K562 (cell line): ENCODE measurements around the gene CCDC137. TPM values are rescaled to one million over a fixed set of nuclear protein-coding genes. Genes with fewer than 3 reads are reported as not detected.

Experiments used
- ATAC-seq: fragments of 200-7000 bp; cut with Tn5 transposase; 3 replicates; pipeline ENCODE4 v1.9.1; 2020; ENCODE audit warnings: moderate library complexity
- BruUV-seq: library from RNA; stranded (reverse); fragments of 400-500 nt; replicated peaks from 2 replicates; lab custom pipeline; 2021; lab: Mats Ljungman, UMichigan
- CTCF ChIA-PET: fragments of 300-600 bp; formaldehyde crosslinking; extraction: SDS; loops from one replicate; lab custom pipeline; 2021; ENCODE audit warnings: low intra/inter-chr PET ratio; lab: Yijun Ruan, JAX
- POLR2A ChIA-PET: fragments of 300-600, 350-650 bp; sonication (Branson Sonifier 250); formaldehyde crosslinking; extraction: SDS; loops from one replicate; lab custom pipeline; 2021; ENCODE audit warnings: antibody characterized with exemption, inconsistent platforms; lab: Yijun Ruan, JAX
- DNase-seq, 4 experiments: peaks; one replicate each; pipeline versions ENCODE4 v3.0.0 to v3.0.0-alpha.2; 2011 to 2018; ENCODE audit warnings: low spot score in 3 of 4, mixed read lengths in 3 of 4; ENCODE audit errors: extremely low read depth in 1 of 4
- FAIRE-seq: peaks from 2 replicates; lab custom pipeline; 2011; peaks lifted over from hg19 to GRCh38; lab: Jason Lieb, UNC
- H2AFZ ChIP-seq: 2 replicates; pipeline ENCODE4 v1.6.0; 2011; ENCODE audit warnings: low read depth, low read length, control low read depth, inconsistent platforms
- H3K27ac ChIP-seq: fragments of 200-600 bp; 3 replicates; pipeline ENCODE4 v1.8.0; 2011; ENCODE audit warnings: low read depth, mild to moderate bottlenecking, control low read depth, inconsistent platforms, low read length, moderate library complexity, mixed read lengths; ENCODE audit errors: extremely low read depth
- H3K27me3 ChIP-seq, 2 experiments: fragments of 300-600 bp in 1 of 2; 2 replicates in 1 of 2; 3 replicates in 1 of 2; pipeline versions ENCODE4 v1.6.0 to v1.8.0; 2011; ENCODE audit warnings: inconsistent platforms in 2 of 2, low read length in 2 of 2, mild to moderate bottlenecking in 1 of 2, mixed read lengths in 1 of 2, moderate library complexity in 1 of 2; ENCODE audit not compliant: control insufficient read depth in 2 of 2, insufficient read depth in 2 of 2
- H3K36me3 ChIP-seq: fragments of 300-600 bp; 3 replicates; pipeline ENCODE4 v1.8.0; 2011; ENCODE audit warnings: mild to moderate bottlenecking, low read length, inconsistent platforms; ENCODE audit not compliant: control insufficient read depth, insufficient read depth
- H3K4me1 ChIP-seq, 2 experiments: fragments of 200-600 bp in 1 of 2; replicated peaks in 1 of 2; 2 replicates in 1 of 2; 3 replicates in 1 of 2; pipeline versions ENCODE4 v1.5.1 to v1.8.0; 2011; ENCODE audit warnings: inconsistent platforms in 2 of 2, low read length in 2 of 2, mild to moderate bottlenecking in 1 of 2, mixed read lengths in 1 of 2, moderate library complexity in 1 of 2; ENCODE audit not compliant: control insufficient read depth in 2 of 2, insufficient read depth in 2 of 2
- H3K4me2 ChIP-seq: 2 replicates; pipeline ENCODE4 v1.6.1; 2011; ENCODE audit warnings: low read length, control low read depth, inconsistent platforms, mixed read lengths; ENCODE audit not compliant: insufficient read depth
- H3K4me3 ChIP-seq: fragments of 200-600 bp; sonication (generic), shearing (Covaris generic); 2 replicates; pipeline ENCODE4 v1.5.1; 2016; ENCODE audit warnings: control low read depth, inconsistent platforms
- H3K79me2 ChIP-seq: fragments of 200-600 bp; 3 replicates; pipeline ENCODE4 v1.8.0; 2011; ENCODE audit warnings: low read length, inconsistent platforms; ENCODE audit not compliant: control insufficient read depth, insufficient read depth
- H3K9ac ChIP-seq, 2 experiments: 2 replicates each; pipeline versions ENCODE4 v1.6.0 to v1.6.1; 2011; ENCODE audit warnings: low read depth in 2 of 2, low read length in 2 of 2, control low read depth in 1 of 2, inconsistent platforms in 1 of 2, mild to moderate bottlenecking in 1 of 2, mixed read lengths in 1 of 2; ENCODE audit not compliant: insufficient read depth in 1 of 2
- H3K9me1 ChIP-seq: one replicate; pipeline ENCODE4 v1.6.0; 2011; ENCODE audit warnings: inconsistent platforms, mild to moderate bottlenecking, low read length, moderate library complexity; ENCODE audit not compliant: control insufficient read depth, insufficient read depth
- H3K9me3 ChIP-seq: replicated peaks from 2 replicates; pipeline ENCODE4 v1.5.1; 2011; ENCODE audit warnings: low read depth, low read length, inconsistent platforms; ENCODE audit not compliant: control insufficient read depth, insufficient read depth
- H4K20me1 ChIP-seq: replicated peaks from 2 replicates; pipeline ENCODE4 v1.6.1; 2011; ENCODE audit warnings: low read length, inconsistent platforms, mixed read lengths; ENCODE audit not compliant: control insufficient read depth, insufficient read depth
- BHLHE40 ChIP-seq: IDR thresholded peaks from 2 replicates; pipeline ENCODE4 v1.6.1; 2011; ENCODE audit warnings: low read length, improper control_type of control experiment
- HDAC1 ChIP-seq, 2 experiments: fragments of 450-650 bp; IDR thresholded peaks; 2 replicates each; pipeline ENCODE4 v1.6.1; 2016 to 2017; ENCODE audit warnings: inconsistent platforms in 1 of 2, mild to moderate bottlenecking in 1 of 2, moderate library complexity in 1 of 2
- HSF4 ChIP-seq: fragments of 250-450 bp; sonication (Bioruptor Pico); IDR thresholded peaks from 2 replicates; pipeline ENCODE4 v2.1.2; 2022; ENCODE audit warnings: mild to moderate bottlenecking, moderate library complexity, borderline replicate concordance
- NR2C2 ChIP-seq, 2 experiments: fragments of 200-800 bp in 1 of 2; sonication (Bioruptor generic) in 1 of 2; sonication (generic) in 1 of 2; formaldehyde crosslinking in 1 of 2; IDR thresholded peaks; 2 replicates each; pipeline versions ENCODE4 v1.6.1 to v1.8.0; 2016 to 2022; ENCODE audit warnings: mild to moderate bottlenecking in 1 of 2, missing compliant biosample characterization in 1 of 2, missing genetic modification characterization in 1 of 2, missing genetic modification reagents in 1 of 2
- POLR2A ChIP-seq: fragments of 450-650 bp; conservative IDR thresholded peaks from 2 replicates; pipeline ENCODE4 v1.6.1; 2016
- POLR2AphosphoS5 ChIP-seq: IDR thresholded peaks from 2 replicates; pipeline ENCODE4 v1.6.1; 2011; ENCODE audit warnings: mild to moderate bottlenecking, low read depth, low read length, moderate library complexity; ENCODE audit not compliant: control insufficient read depth, insufficient read depth
- POLR2G ChIP-seq: fragments of 200-400 bp; formaldehyde crosslinking; IDR thresholded peaks from 2 replicates; pipeline ENCODE4 v1.6.1; 2017; ENCODE audit warnings: low read depth, mild to moderate bottlenecking, antibody characterized with exemption, low read length, moderate library complexity
- POU5F1 ChIP-seq: fragments of 150-350 bp; IDR thresholded peaks from 2 replicates; pipeline ENCODE4 v1.6.1; 2014; ENCODE audit warnings: borderline replicate concordance, low read length, low read depth, mild to moderate bottlenecking; ENCODE audit not compliant: partially characterized antibody
- RBM22 ChIP-seq: fragments of 200-400 bp; formaldehyde crosslinking; IDR thresholded peaks from 2 replicates; pipeline ENCODE4 v1.6.1; 2018; ENCODE audit warnings: low read length, low read depth; ENCODE audit not compliant: poor library complexity, severe bottlenecking
- SMAD2 ChIP-seq: fragments of 150-350 bp; IDR thresholded peaks from 2 replicates; pipeline ENCODE4 v1.6.1; 2014; ENCODE audit warnings: low read depth, mild to moderate bottlenecking, low read length
- SMARCA4 ChIP-seq: fragments of 450-650 bp; IDR thresholded peaks from 2 replicates; pipeline ENCODE4 v1.6.1; 2016
- SP1 ChIP-seq: sonication (generic); formaldehyde crosslinking; IDR thresholded peaks from 2 replicates; pipeline ENCODE4 v1.8.1; 2022; ENCODE audit warnings: mild to moderate bottlenecking, missing genetic modification reagents
- SUPT5H ChIP-seq: fragments of 450-650 bp; IDR thresholded peaks from 2 replicates; pipeline ENCODE4 v1.6.1; 2016
- TEAD1 ChIP-seq, 2 experiments: fragments of 450-650 bp in 1 of 2; sonication (generic) in 1 of 2; formaldehyde crosslinking; IDR thresholded peaks; 2 replicates each; pipeline versions ENCODE4 v1.4.0 to v1.8.0; 2020 to 2022; ENCODE audit warnings: mild to moderate bottlenecking in 2 of 2, missing genetic modification reagents in 1 of 2
- ZBTB7A ChIP-seq: IDR thresholded peaks from 2 replicates; pipeline ENCODE4 v1.6.1; 2011; ENCODE audit warnings: low read depth, mild to moderate bottlenecking, low read length, moderate library complexity, borderline replicate concordance; ENCODE audit not compliant: control insufficient read depth
- ZNF586 ChIP-seq: fragments of 450-650 bp; formaldehyde crosslinking; conservative IDR thresholded peaks from 2 replicates; pipeline ENCODE4 v1.4.0; 2020; ENCODE audit warnings: mild to moderate bottlenecking, moderate library complexity
- ZNF699 ChIP-seq: fragments of 250-450 bp; sonication (Bioruptor Pico); IDR thresholded peaks from 2 replicates; pipeline ENCODE4 v1.8.0; 2021; ENCODE audit warnings: mild to moderate bottlenecking, moderate library complexity; ENCODE audit not compliant: insufficient replicate concordance
- WGBS: fragments of 100-300 bp; shearing (Covaris generic); methylation state at CpG from one replicate; pipeline ENCODE4 v1.1.6; 2016; ENCODE audit warnings: low coverage, mixed read lengths; ENCODE audit not compliant: insufficient coverage; ENCODE audit errors: missing lambda C conversion rate; 5-methylcytosine and 5-hydroxymethylcytosine counted together
- in situ Hi-C: fragments of 300-500 bp; cut with MboI; formaldehyde crosslinking; loops from 4 replicates; pipeline ENCODE4 v1.15.0; 2018; ENCODE audit warnings: inconsistent platforms, mixed read lengths
- intact Hi-C: fragments of 100-400 bp; cut with micrococcal nuclease; formaldehyde crosslinking; loops from 2 replicates; pipeline ENCODE4 v1.14.2; 2022
- polyA plus RNA-seq, 8 experiments: library from polyadenylated mRNA; depleted of rRNA in 4 of 8; stranded (reverse) in 5 of 8; unstranded in 3 of 8; fragments of >200 nt; fragmentation: Nextera tagmentation in 2 of 8; fragmentation: Illumina TruSeq in 1 of 8; extraction: Ambion mirVana in 2 of 8; extraction: Trizol in 1 of 8; gene quantifications; 2 replicates each; pipeline versions ENCODE4 v1.2.1 to v1.2.3, GENCODE V29; 2011 to 2014; ENCODE audit warnings: inconsistent platforms in 1 of 8, missing spikeins in 1 of 8
- total RNA-seq, 7 experiments: library from RNA; depleted of rRNA in 6 of 7; stranded (reverse); fragments of >200 nt in 6 of 7; fragmentation: Illumina TruSeq in 2 of 7; extraction: Trizol in 2 of 7; gene quantifications; 2 replicates each; pipeline versions ENCODE4 v1.2.1 to v1.2.3, GENCODE V29; 2011 to 2021; ENCODE audit warnings: low replicate concordance in 1 of 7
- TF ChIP-seq, protein P1 (sequence below): fragments of 200-800 bp; sonication (Bioruptor generic); IDR thresholded peaks from 2 replicates; pipeline ENCODE4 v1.6.1; 2017; ENCODE audit warnings: missing genetic modification characterization, missing compliant biosample characterization
- TF ChIP-seq, protein P2 (sequence below): sonication (generic); formaldehyde crosslinking; IDR thresholded peaks from 2 replicates; pipeline ENCODE4 v1.8.0; 2022; ENCODE audit warnings: missing genetic modification reagents, mild to moderate bottlenecking, moderate library complexity, borderline replicate concordance

The CCDC137 gene
- total and polyA plus RNA-seq, 9 of the 15 experiments (the other 6 are each of a cell fraction or from before 2014, with no cell fraction given): 2.3 to 68.1 (median 38.3) TPM

DNA sequence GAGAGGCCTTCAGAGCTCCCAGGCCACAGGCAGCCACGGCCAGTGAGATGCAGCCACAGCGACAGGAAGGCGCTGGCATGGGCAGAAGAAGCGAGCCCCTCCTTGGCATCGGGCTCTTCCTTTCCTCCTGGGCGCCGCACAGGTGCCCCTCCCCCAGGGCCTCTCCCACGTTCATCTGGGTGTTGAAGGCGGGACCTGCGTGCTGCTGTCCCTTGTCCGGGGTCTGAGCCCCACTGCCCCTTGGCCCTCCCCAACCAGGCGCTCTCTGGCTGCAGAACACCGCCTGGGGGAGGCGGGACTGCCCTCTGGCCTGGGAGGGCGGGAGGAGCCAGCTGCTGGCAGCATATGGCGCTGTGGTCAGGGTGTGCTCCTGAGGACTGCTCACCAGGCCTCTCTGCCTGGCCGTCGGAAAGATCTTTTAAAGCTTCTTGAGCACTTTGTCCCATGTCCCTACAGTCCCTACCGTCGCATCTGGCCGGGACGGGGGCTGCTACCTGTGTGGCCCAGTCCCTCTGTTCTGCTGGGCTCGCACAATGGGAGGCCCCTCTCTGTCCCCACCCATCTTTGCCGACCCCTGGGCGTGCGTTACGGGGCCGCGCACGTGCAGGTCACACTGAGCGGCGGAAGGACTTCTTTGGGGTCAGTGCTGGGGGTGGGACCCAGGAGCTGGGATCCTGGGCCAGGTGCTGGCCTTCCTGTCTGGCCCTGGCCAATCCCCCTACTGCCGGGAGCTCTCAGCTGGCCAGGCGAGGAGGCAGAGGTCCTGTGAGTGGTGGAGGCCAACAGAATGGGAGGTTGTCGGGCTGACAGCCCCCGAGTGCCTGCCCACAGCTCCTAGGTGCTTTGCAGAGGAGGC lies 47.2 kb downstream of the CCDC137 start:
- in situ Hi-C loops (no loop called here), intact Hi-C loops (no loop called here)
- POLR2A ChIA-PET: interaction anchor here (0.6 to 5.2 kb wide), 9 partner anchors 10 to 224 kb away, joined by 3 to 59 read pairs (median 4); partner anchors contain the start of genes CCDC137, MRPL12 and OXLD1
- FAIRE-seq (peak; percentile 32), ATAC-seq (peak; percentile 53), DNase-seq (peak; percentile 65 to 72 (median 69))
- Histone ChIP-seq H3K9me3 (no peaks in the 10 kb centered on the region), H3K9me1 (peaks cover under 1% of the 10 kb centered on the region), H3K79me2 (peaks cover 35% of the 10 kb centered on the region), H3K4me3 (peak overlapping the region; percentile 93), H2AFZ (no peak overlapping the region), H3K4me2 (peak overlapping the region; percentile 92), H3K27me3 (no peaks in the 10 kb centered on the region), H3K27ac (peak overlapping the region; percentile 88), H4K20me1 (peaks cover 12% of the 10 kb centered on the region), H3K36me3 (peaks cover 51% of the 10 kb centered on the region; the same call in 1 of the 3 replicates), H3K4me1 (peaks cover 23 to 82% of the 10 kb centered on the region in 2 experiments), H3K9ac (peak overlapping the region; percentile 80 to 95)
- 20% methylated on average over 30 of the region's 36 CpGs for WGBS
- BruUV-seq: no TSS peak
- CTCF ChIA-PET: no interaction called here
- TF ChIP-seq POLR2AphosphoS5 (peak; percentile 9; the same call in 1 of the 2 replicates), RBM22 (peak; percentile 76), HSF4 (CRISPR knock-in tag) (no peak), ZNF699 (CRISPR knock-in tag) (no peak), POU5F1 (no peak), SMAD2 (no peak), SMARCA4 (no peak), BHLHE40 (peak; percentile 37), SP1 (CRISPR knock-in tag) (peak; percentile 41; the same call in 1 of the 2 replicates), ZBTB7A (peak; percentile 36; the same call in 1 of the 2 replicates), NR2C2 (CRISPR knock-in tag; IDR thresholded peaks at IDR 0.05) (no peak; the same call in 1 of the 2 replicates), NR2C2 (tag; IDR thresholded peaks at IDR 0.05) (peak; percentile 71), POLR2A (0 out of 2 replicates have a peak, but pooled peaks have one; percentile 20), TEAD1 (CRISPR knock-in tag; IDR thresholded peaks at IDR 0.05) (0 out of 4 replicates have a peak, but pooled peaks of 1 of the 2 experiments have one; percentile 22), HDAC1 (IDR thresholded peaks at IDR 0.05) (0 out of 4 replicates have a peak, but pooled peaks of 1 of the 2 experiments have one; percentile 31), ZNF586 (CRISPR knock-in tag) (no peak), SUPT5H (peak; percentile 40; the same call in 1 of the 2 replicates), POLR2G (peak; percentile 59)
- TF ChIP-seq, protein P1, sequence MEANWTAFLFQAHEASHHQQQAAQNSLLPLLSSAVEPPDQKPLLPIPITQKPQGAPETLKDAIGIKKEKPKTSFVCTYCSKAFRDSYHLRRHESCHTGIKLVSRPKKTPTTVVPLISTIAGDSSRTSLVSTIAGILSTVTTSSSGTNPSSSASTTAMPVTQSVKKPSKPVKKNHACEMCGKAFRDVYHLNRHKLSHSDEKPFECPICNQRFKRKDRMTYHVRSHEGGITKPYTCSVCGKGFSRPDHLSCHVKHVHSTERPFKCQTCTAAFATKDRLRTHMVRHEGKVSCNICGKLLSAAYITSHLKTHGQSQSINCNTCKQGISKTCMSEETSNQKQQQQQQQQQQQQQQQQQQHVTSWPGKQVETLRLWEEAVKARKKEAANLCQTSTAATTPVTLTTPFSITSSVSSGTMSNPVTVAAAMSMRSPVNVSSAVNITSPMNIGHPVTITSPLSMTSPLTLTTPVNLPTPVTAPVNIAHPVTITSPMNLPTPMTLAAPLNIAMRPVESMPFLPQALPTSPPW (CRISPR knock-in tag): peak; percentile 46
- TF ChIP-seq, protein P2, sequence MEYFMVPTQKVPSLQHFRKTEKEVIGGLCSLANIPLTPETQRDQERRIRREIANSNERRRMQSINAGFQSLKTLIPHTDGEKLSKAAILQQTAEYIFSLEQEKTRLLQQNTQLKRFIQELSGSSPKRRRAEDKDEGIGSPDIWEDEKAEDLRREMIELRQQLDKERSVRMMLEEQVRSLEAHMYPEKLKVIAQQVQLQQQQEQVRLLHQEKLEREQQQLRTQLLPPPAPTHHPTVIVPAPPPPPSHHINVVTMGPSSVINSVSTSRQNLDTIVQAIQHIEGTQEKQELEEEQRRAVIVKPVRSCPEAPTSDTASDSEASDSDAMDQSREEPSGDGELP (CRISPR knock-in tag): peak; percentile 95
